Bone marrow (tissue), 2 donors: ENCODE results near the gene DCPS.
"Not testable (repeated sequence)": the region's sequence is repeated elsewhere in the genome, so short reads cannot be mapped to it uniquely, and the experiment has no call there.

Experiments used
- DNase-seq, 2 donors: peaks; one replicate each; lab custom pipeline; 2025; lab: John Stamatoyannopoulos, UW

DCPS gene

DNA sequence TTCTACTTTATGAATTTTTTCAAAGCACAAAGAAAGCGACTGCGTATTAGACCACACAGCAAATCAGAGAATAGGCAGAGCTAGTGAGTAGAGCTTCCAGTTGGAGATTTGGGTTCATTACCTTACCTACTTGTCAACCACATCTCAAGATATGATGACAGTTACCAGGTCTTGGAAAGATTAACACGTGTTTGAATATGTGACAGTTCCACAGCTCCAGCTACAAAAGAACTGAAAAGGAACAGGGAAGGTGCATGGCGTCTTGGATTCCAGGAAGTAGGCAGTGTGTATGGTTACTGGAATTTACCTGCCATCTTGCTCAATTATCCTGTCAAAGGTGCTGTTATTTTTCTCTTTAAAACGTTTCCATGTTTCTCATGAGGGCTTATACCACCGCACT is 15.6 kb upstream of the DCPS start:
- no peak for DNase-seq

- DNase-seq = no peak
Measured at GRCh38 chr11:126290887-126291286, 13.0 kb upstream of the DCPS start.

DNA sequence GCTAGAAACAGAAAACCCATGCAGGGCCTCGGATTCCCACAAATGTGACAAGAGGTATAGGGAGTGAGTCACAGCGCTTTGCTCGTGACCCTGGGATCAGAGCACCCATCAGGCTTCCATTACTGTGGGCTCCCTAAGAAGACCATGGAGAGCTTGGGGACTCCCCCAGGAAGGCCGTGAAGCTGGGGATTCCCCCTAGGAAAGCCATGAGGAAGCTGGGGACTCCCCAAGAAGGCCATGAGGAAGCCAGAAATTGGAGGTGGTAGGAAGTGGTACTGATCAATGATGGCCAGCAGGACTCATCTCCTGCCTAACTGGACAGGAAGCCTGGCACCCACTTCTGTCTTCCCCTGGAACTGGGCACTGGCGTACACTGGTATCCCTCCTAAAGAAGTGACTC is 10.1 kb upstream of the DCPS start:
- no peak for DNase-seq

- DNase-seq = no peak
Measured at GRCh38 chr11:126297004-126297403, 6.9 kb upstream of the DCPS start.

GRCh38 chr11:126304457-126305075 is 706 bp downstream of the DCPS start:
- no peak for DNase-seq

DNA sequence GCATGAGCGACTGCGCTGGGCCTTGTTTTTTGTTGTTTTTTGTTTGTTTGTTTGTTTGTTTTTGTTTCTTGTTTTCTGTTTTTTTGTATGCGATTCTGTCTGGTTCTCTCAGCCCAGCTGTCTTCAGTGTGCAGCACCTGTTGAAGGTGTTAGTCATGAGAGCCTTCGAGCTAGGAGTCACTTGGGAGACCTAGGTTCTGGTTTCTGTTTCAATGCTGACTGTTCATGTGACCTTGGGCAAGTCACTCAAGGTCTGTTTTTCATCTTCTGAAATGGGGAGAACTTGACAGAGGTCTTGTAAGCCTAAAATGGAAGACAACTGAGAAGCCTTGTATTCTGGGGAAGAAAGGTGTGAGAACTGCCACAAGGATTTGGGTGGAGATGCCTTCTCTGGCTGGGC is 1.8 kb downstream of the DCPS start:
- no peak for DNase-seq

DNA sequence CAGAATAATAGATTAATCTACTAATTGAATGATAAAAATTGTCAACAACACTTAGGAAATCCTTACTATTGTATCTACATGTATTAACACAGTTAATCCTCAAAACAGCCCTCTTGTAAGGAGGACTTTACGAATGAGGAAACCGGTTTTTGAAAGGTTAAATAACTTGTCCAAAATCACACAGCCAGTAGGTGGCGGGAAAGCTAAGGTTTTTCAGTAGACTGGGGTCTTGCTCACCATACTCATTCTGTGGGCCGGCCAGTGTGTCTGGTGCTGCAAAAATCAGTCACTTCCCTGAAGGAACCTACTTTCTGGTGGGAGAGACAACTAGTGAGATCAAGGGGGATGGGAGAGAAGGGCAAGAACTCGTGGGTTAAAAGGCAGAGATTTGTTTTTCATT is 3.8 kb downstream of the DCPS start:
- DNase-seq = peak in 1 of 2 donors; percentile 49

- no peak for DNase-seq
Measured at GRCh38 chr11:126308271-126308671, 4.4 kb downstream of the DCPS start.

GRCh38 chr11:126308771-126309170 is 4.9 kb downstream of the DCPS start:
- not testable (repeated sequence) for DNase-seq

DNA sequence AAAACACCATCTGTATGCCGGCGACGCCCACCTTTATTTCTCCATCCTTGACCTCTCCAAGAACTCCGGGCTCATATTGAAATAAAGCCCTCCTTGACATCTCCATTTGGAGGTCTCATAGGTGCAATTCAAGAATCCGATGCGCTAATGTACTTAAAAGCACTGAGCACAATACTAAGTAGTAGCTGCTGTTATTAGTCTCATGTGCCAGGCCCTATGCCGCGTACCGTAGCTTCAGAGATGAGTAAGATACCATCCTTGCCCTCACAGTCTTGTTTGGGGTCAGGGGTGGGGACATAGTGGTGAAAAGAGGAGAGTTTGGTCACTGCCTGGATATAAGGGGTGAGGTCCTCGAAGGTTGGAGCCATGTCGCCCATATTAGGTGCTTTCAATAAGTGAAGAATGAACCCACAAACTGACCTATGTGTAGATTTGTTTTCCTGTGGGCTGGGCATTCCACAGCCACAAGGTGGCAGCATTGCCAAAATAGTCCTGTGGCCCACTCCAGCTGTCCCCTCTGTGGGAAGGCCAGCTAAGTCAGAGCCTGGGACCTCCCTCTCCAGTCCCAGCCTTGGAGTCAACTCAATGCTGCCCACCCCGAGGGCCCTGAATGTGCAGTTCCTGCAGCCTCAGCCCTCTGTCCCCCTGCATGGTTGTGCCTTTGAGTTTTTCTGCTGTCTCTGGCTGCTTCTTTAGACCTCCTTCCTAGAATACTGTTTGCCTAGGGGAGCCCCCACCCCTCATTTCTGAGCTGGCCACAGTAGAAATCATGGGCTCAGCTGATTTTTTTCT is 6.5 kb downstream of the DCPS start:
- DNase-seq = peak; percentile 41 to 47

GRCh38 chr11:126310992-126311310 is 7.1 kb downstream of the DCPS start:
- no peak for DNase-seq

- DNase-seq = no peak
Measured at GRCh38 chr11:126311401-126312291, 7.8 kb downstream of the DCPS start.

DNA sequence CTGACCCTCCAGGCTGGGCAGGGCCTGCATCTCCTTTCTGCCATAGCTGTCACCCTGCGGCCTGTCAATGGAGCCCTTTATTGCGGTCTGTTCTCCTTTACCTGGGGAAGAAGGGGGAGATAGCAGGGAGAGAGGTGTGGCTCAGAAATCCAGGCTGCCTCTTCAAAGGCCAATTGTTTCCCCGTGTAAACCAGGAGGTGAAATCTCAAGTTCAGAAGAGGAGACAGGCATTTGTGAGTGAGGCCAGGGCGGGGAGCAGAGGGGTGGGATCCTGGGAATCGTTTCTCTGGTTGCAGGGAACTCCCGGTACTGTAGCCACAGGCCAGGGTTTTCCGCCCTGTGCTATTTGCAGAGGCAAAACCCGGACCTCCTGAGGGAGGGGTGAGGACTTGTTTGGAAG is 9.1 kb downstream of the DCPS start:
- DNase-seq = no peak

DNA sequence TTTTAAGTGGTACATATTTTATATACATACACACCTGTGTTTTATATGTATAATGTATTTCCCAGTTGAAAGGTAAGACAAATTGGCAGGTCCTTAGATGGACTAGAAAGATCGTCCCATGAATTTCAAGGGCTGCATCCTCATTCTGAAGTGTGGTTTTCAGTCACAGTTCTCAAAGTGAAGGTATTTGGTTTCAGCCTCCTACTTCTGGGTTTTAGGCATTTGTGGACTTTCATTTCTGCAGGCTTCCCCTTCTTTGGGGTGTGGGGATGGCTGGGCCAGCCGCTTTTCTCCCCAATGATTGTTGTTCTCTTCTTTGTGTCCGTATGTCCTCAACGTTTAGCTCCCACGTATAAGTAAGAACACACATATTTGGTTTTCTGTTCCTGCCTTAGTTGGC is 10.0 kb downstream of the DCPS start:
- DNase-seq = no peak

GRCh38 chr11:126317432-126317755 is 13.5 kb downstream of the DCPS start:
- no peak for DNase-seq

DNA sequence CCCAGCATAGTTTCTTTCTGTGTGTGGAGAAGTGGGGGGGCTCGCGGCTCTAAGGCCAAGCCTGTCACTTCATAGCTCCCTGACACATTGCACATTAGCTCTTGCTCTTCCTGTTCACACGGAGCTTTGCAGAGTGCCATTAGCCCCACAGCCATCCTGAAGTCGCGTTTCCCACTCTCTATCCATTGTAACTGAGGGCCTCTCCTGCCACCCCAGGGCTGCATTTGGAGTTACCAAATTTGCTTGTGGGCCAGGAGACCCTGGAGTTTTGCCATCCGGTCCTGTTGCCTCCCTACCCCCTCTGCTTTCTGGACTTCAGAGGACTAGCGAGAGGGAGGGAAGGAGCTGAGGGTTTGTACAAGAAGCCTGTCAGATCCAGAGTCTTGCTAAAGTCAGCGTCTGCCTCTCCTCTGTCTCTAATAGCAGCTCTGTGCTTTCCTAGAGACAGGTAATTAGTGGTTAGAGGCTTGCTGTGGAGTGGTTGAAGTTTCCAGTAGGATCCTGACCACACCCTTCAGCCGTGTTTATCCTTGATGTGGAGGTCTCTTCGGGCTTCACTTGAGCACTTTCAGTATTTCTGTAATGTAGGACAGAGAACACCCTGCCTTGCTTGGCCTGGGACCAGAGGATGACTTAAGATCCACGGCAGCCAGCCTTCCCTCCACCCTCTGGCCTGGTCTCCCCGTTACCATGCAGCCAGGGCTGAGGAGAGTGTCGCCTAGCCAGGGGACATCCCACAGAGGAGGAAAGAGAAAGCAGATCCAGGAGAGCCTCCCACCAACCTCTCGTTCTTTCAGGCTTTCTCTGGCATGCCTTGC is 14.1 kb downstream of the DCPS start:
- DNase-seq = peak in 1 of 2 donors; percentile 76

DNA sequence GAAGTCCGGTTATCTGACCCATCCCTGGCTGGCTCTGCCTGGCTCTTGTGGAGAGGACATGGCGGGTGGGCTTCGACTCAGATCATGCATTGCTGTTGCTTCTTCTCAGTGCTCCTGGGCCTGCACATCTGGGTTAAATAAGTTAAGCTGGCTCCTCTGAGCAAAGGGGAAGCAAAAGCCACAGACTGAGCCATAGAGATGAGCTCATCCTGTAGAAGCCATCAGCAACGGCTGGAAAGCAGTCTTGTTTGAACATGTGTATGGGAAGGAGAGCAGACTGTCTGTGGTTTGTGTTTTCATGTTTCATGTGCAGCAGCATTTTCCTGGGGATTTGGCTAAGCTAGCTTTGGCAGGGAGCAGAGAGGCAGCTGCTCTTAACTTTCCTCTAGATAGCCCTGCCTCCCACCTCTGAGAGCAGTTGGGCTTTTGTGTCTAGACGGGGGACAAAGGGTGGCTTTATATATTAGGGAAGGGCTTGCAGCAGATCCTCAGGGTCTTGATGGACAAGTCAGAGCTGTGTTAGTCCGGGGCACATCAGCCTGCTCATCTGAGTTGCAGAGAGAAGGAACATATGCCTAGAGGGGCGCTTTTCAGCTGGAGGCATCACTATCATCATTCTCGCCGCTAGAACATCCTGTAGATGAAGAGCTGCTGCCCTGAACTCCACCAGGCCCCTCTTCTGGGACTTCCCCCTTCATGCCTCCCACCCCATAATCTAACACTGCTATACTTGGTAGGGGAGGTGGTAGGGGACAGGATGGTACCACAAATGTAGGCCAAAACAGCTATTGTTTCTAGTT is 14.9 kb downstream of the DCPS start:
- peak in 1 of 2 donors; percentile 92 for DNase-seq

- no peak for DNase-seq
Measured at GRCh38 chr11:126319374-126319740, 15.5 kb downstream of the DCPS start.

- no peak for DNase-seq
Measured at GRCh38 chr11:126322996-126323395, 19.1 kb downstream of the DCPS start.

DNA sequence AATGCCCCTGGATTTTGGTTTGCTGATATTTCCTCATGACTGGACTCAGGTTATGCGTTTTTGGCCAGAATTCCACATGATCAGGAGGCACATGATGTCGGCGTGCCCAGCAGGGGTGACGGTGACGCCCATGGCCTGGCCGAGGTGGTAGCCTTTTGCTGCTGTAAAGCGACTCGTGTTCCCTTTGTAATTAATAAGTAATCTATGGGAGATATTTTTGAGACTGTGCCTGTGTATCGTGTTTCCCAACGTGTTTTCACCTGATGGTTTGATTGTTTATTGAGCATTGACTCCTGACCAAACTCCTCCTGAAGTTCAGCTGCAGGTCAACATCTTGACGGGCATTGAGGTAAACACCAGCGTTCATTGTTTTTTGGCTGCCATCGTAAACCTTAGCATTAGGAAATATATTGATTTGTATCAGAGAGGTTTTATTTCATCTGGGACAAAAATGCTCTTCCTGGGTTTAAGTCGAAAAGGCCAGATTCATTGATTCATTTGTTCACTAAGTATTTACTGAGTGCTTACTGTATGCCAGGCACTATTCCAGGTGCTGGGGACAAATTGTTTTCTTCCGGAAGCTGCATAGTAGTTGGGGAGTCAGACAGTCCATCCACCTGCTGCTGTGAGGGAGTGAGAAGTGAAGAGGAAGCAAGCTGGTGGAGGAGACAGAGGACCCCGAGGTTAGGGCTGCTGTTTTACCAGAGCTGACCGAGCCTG is 23.6 kb downstream of the DCPS start:
- DNase-seq = no peak

- no peak for DNase-seq
Measured at GRCh38 chr11:126328001-126328390, 24.1 kb downstream of the DCPS start.
